ENCODE data around the gene SLC22A1. TPM values are rescaled to one million over a fixed set of nuclear protein-coding genes. Genes with fewer than 3 reads are reported as not detected.
A peak's percentile ranks its signal among the peaks of the same experiment; 100 is the strongest.

Gene SLC22A1
- total and polyA plus RNA-seq, 2 experiments from 2014 or later, result 6.7 to 12.9 TPM

DNA sequence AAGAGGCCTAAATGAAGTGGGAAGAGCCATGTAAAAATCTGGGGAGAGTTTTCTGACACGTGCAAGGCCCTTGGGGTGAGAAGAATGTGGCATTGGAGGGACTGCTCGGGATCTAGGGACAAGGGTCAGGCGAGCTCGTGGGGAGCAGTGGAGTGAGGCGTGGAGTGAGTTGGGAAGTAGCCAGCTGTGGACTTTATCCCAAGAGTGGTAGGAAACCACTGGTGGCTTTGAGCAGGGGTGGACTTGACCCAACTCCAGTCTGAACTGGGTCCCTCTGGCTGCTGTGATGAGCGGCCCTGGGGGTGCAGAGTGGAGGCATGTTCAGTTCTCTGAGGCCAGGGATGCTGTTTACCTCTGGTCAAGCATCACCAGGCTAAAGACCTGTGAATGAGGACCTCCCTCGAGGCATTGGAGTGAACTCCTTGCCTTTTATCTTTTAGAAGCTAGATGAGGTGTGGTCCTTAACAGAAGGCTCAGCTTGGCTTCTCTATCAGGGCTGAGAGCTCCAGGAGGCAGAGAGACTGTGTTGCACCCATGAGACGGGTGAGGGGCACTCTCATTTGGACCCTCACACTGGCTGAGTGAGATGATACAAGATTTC is 20.6 kb downstream of the SLC22A1 start:
- Histone ChIP-seq H3K4me1 (ENCODE audit: insufficient read depth) (peaks cover 21% of the 10 kb centered on the region), H4K20me1 (ENCODE audit: insufficient read depth, poor library complexity, severe bottlenecking) (no peaks in the 10 kb centered on the region), H3K27me3 (no peaks in the 10 kb centered on the region), H3K9me2 (replicated peaks; ENCODE audit: insufficient read depth) (no peaks in the 10 kb centered on the region), H3K4me2 (no peak overlapping the region), H3K79me2 (no peaks in the 10 kb centered on the region), H3K36me3 (replicated peaks; ENCODE audit: insufficient read depth, low read depth) (no peaks in the 10 kb centered on the region), H3K4me3 (no peak overlapping the region), H3K27ac (peak overlapping the region; percentile 59), H2AFZ (no peak overlapping the region), H3K9me3 (ENCODE audit: low read depth) (no peaks in the 10 kb centered on the region)
- DNase-seq (ENCODE audit: low spot score), result no peak
- 91% methylated on average over 8 of the region's 8 CpGs for WGBS (ENCODE audit: low lambda C conversion rate, missing lambda C conversion rate)
- TF ChIP-seq EZH2 (IDR thresholded peaks at IDR 0.05; ENCODE audit: borderline replicate concordance), result no peak

DNA sequence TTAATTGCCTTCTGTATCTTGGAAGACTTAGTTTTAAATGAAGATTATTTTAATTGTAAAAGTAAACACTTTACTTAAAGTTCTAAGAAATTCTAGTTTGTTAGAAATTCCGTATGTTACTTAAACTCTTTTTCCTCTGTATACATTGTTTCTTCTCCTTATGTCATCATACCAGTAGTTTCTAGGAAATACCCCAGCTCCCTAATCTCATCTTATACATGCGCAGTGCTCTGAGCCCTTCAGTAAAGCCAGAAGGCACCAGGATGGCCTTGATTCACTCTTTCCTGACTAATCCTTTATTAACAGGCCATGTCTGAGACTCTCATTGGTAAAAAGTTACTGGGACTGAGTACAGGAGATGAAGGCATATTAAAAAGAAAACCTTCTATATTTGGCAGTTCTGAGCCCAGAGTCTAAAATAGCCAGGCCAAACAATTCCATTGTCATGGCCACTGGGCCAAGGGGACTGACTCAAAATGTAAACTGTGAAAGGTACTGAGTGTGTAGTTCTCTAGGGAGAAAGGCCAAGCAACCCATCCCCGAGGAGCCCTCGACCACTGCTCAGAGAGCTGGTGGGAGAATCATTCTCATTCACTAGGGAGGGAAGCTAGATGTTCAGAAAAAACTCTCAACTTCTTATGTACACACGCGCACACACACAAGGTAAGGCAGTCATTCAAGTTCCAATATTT is 25.0 kb downstream of the SLC22A1 start:
- TF ChIP-seq EZH2phosphoT487 (IDR thresholded peaks at IDR 0.05; ENCODE audit: low read depth, severe bottlenecking, unreplicated experiment) (no peak), EZH2 (IDR thresholded peaks at IDR 0.05; ENCODE audit: borderline replicate concordance) (no peak)
- TF ChIP-seq, protein P1, sequence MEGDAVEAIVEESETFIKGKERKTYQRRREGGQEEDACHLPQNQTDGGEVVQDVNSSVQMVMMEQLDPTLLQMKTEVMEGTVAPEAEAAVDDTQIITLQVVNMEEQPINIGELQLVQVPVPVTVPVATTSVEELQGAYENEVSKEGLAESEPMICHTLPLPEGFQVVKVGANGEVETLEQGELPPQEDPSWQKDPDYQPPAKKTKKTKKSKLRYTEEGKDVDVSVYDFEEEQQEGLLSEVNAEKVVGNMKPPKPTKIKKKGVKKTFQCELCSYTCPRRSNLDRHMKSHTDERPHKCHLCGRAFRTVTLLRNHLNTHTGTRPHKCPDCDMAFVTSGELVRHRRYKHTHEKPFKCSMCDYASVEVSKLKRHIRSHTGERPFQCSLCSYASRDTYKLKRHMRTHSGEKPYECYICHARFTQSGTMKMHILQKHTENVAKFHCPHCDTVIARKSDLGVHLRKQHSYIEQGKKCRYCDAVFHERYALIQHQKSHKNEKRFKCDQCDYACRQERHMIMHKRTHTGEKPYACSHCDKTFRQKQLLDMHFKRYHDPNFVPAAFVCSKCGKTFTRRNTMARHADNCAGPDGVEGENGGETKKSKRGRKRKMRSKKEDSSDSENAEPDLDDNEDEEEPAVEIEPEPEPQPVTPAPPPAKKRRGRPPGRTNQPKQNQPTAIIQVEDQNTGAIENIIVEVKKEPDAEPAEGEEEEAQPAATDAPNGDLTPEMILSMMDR (IDR thresholded peaks at IDR 0.05; ENCODE audit: poor library complexity), result no peak
- Histone ChIP-seq H2AFZ (no peak overlapping the region), H3K27ac (no peak overlapping the region), H3K36me3 (replicated peaks; ENCODE audit: insufficient read depth, low read depth) (no peaks in the 10 kb centered on the region), H3K4me2 (no peak overlapping the region), H3K4me1 (ENCODE audit: insufficient read depth) (peaks cover 5% of the 10 kb centered on the region), H3K4me3 (no peak overlapping the region), H3K9me2 (replicated peaks; ENCODE audit: insufficient read depth) (no peaks in the 10 kb centered on the region), H3K9me3 (ENCODE audit: low read depth) (no peaks in the 10 kb centered on the region), H3K79me2 (no peaks in the 10 kb centered on the region), H4K20me1 (ENCODE audit: insufficient read depth, poor library complexity, severe bottlenecking) (no peaks in the 10 kb centered on the region), H3K27me3 (no peaks in the 10 kb centered on the region)
- WGBS (ENCODE audit: low lambda C conversion rate, missing lambda C conversion rate), result 93% methylated on average over 6 of the region's 6 CpGs
- DNase-seq (ENCODE audit: low spot score), result no peak

DNA sequence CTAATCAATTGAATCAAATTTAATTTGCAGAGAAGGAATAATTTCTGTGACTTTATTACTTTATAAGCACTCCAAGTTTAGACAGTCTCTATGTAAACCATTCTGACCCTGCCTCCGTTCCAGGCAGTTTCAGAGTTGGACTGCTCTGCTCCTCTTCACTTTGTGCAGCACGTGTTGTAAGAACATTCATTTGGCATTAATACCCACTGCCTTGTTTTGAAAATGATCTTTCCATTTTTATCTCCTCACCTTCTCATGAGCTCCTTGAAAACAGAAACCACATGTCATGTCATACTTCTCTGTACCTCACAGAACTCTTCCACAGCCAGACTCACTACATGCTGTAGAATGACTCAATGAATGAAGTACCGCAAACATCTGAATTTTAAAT is 25.5 kb downstream of the SLC22A1 start:
- Histone ChIP-seq H3K4me3 (no peak overlapping the region), H3K79me2 (no peaks in the 10 kb centered on the region), H3K9me2 (replicated peaks; ENCODE audit: insufficient read depth) (no peaks in the 10 kb centered on the region), H2AFZ (no peak overlapping the region), H3K27me3 (no peaks in the 10 kb centered on the region), H3K27ac (no peak overlapping the region), H3K4me1 (ENCODE audit: insufficient read depth) (no peaks in the 10 kb centered on the region), H3K9me3 (ENCODE audit: low read depth) (no peaks in the 10 kb centered on the region), H4K20me1 (ENCODE audit: insufficient read depth, poor library complexity, severe bottlenecking) (no peaks in the 10 kb centered on the region), H3K4me2 (no peak overlapping the region), H3K36me3 (replicated peaks; ENCODE audit: insufficient read depth, low read depth) (no peaks in the 10 kb centered on the region)
- no peak for DNase-seq (ENCODE audit: low spot score)
- WGBS (ENCODE audit: low lambda C conversion rate, missing lambda C conversion rate), result 75% methylated on average over 3 of the region's 3 CpGs
- TF ChIP-seq EZH2 (IDR thresholded peaks at IDR 0.05; ENCODE audit: borderline replicate concordance), result no peak
- TF ChIP-seq, protein P1 (IDR thresholded peaks at IDR 0.05; ENCODE audit: poor library complexity), result no peak
- TF ChIP-seq EZH2phosphoT487 (IDR thresholded peaks at IDR 0.05; ENCODE audit: low read depth, severe bottlenecking, unreplicated experiment), result no peak

DNA sequence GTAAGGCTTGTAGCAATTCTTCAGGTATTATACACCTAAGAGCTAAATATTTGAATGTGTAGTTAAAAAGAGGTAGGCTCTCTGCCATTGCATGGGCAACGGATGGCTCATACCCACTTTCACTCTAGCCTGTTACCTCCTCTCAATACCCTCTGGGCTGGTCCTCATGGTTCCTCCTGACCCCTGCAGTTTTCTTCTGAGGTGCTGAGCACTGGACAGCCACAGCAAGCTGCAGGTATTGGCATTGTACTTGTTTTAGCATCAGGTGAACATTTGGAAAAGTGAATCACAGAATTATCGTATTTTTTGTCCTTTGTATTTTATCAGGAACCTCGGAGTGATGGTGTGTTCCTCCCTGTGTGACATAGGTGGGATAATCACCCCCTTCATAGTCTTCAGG is 32.9 kb downstream of the SLC22A1 start:
- Histone ChIP-seq H3K27ac (no peak overlapping the region), H3K9me3 (ENCODE audit: low read depth) (peaks cover 4% of the 10 kb centered on the region), H3K79me2 (no peaks in the 10 kb centered on the region), H3K9me2 (replicated peaks; ENCODE audit: insufficient read depth) (no peaks in the 10 kb centered on the region), H3K4me2 (no peak overlapping the region), H4K20me1 (ENCODE audit: insufficient read depth, poor library complexity, severe bottlenecking) (no peaks in the 10 kb centered on the region), H3K4me1 (ENCODE audit: insufficient read depth) (no peaks in the 10 kb centered on the region), H3K4me3 (no peak overlapping the region), H2AFZ (no peak overlapping the region), H3K36me3 (replicated peaks; ENCODE audit: insufficient read depth, low read depth) (no peaks in the 10 kb centered on the region), H3K27me3 (no peaks in the 10 kb centered on the region)
- TF ChIP-seq, protein P1 (IDR thresholded peaks at IDR 0.05; ENCODE audit: poor library complexity), result no peak
- TF ChIP-seq EZH2 (IDR thresholded peaks at IDR 0.05; ENCODE audit: borderline replicate concordance), result no peak
- TF ChIP-seq EZH2phosphoT487 (IDR thresholded peaks at IDR 0.05; ENCODE audit: low read depth, severe bottlenecking, unreplicated experiment), result no peak
- no peak for DNase-seq (ENCODE audit: low spot score)
- WGBS (ENCODE audit: low lambda C conversion rate, missing lambda C conversion rate), result 97% methylated on average over 3 of the region's 3 CpGs
